Measurements from ENCODE around the gene GFOD1.

Gene GFOD1

GRCh38 chr6:13453153-13453552 is 34.2 kb downstream of the GFOD1 start:
- Histone ChIP-seq H3K9me2 (replicated peaks; ENCODE audit: low read depth, low read length) (no peaks in the 10 kb centered on the region), H2AFZ (ENCODE audit: low read length) (no peak overlapping the region), H3K27me3 (ENCODE audit: insufficient read depth, low read length, poor library complexity, severe bottlenecking) (no peaks in the 10 kb centered on the region), H3K4me2 (ENCODE audit: low read depth, low read length, poor library complexity, severe bottlenecking) (no peak overlapping the region), H3K79me2 (ENCODE audit: insufficient read depth, low read length) (peaks cover 20% of the 10 kb centered on the region), H3K4me1 (ENCODE audit: insufficient read depth, low read length, poor library complexity, severe bottlenecking) (peaks cover 40% of the 10 kb centered on the region), H3F3A (ENCODE audit: low read depth) (no peaks in the 10 kb centered on the region), H3K4me3 (ENCODE audit: low read length, poor library complexity, severe bottlenecking) (no peak overlapping the region), H3K36me3 (ENCODE audit: insufficient read depth, low read length) (peaks cover 10% of the 10 kb centered on the region; the same call in 1 of the 2 replicates), H3K9me3 (ENCODE audit: insufficient read depth, low read depth, low read length) (no peaks in the 10 kb centered on the region), H3K9ac (ENCODE audit: low read depth, low read length, poor library complexity, severe bottlenecking) (no peak overlapping the region), H4K20me1 (ENCODE audit: insufficient read depth, low read length, poor library complexity, severe bottlenecking) (no peaks in the 10 kb centered on the region)
- no peak for TF ChIP-seq EZH2phosphoT487 (IDR thresholded peaks at IDR 0.05; ENCODE audit: borderline replicate concordance)
- no peak for TF ChIP-seq CTCF (conservative IDR thresholded peaks at IDR 0.05; ENCODE audit: low read length)

GRCh38 chr6:13452346-13453117 is 34.9 kb downstream of the GFOD1 start:
- Histone ChIP-seq H2AFZ (ENCODE audit: low read length) (no peak overlapping the region), H3K27me3 (ENCODE audit: insufficient read depth, low read length, poor library complexity, severe bottlenecking) (no peaks in the 10 kb centered on the region), H3K4me2 (ENCODE audit: low read depth, low read length, poor library complexity, severe bottlenecking) (no peak overlapping the region), H3K36me3 (ENCODE audit: insufficient read depth, low read length) (peaks cover 10% of the 10 kb centered on the region; the same call in 1 of the 2 replicates), H3K4me1 (ENCODE audit: insufficient read depth, low read length, poor library complexity, severe bottlenecking) (peaks cover 45% of the 10 kb centered on the region), H3F3A (ENCODE audit: low read depth) (no peaks in the 10 kb centered on the region), H3K79me2 (ENCODE audit: insufficient read depth, low read length) (peaks cover 17% of the 10 kb centered on the region), H3K9me3 (ENCODE audit: insufficient read depth, low read depth, low read length) (no peaks in the 10 kb centered on the region), H4K20me1 (ENCODE audit: insufficient read depth, low read length, poor library complexity, severe bottlenecking) (no peaks in the 10 kb centered on the region), H3K4me3 (ENCODE audit: low read length, poor library complexity, severe bottlenecking) (no peak overlapping the region), H3K9me2 (replicated peaks; ENCODE audit: low read depth, low read length) (no peaks in the 10 kb centered on the region), H3K9ac (ENCODE audit: low read depth, low read length, poor library complexity, severe bottlenecking) (no peak overlapping the region)
- no peak for TF ChIP-seq CTCF (conservative IDR thresholded peaks at IDR 0.05; ENCODE audit: low read length)
- TF ChIP-seq EZH2phosphoT487 (IDR thresholded peaks at IDR 0.05; ENCODE audit: borderline replicate concordance): no peak

- Histone ChIP-seq H3K9ac (ENCODE audit: low read depth, low read length, poor library complexity, severe bottlenecking) (no peak overlapping the region), H3F3A (ENCODE audit: low read depth) (no peaks in the 10 kb centered on the region), H3K4me3 (ENCODE audit: low read length, poor library complexity, severe bottlenecking) (no peak overlapping the region), H4K20me1 (ENCODE audit: insufficient read depth, low read length, poor library complexity, severe bottlenecking) (no peaks in the 10 kb centered on the region), H3K9me2 (replicated peaks; ENCODE audit: low read depth, low read length) (no peaks in the 10 kb centered on the region), H3K4me2 (ENCODE audit: low read depth, low read length, poor library complexity, severe bottlenecking) (no peak overlapping the region), H3K79me2 (ENCODE audit: insufficient read depth, low read length) (peaks cover 8% of the 10 kb centered on the region; the same call in 1 of the 2 replicates), H3K36me3 (ENCODE audit: insufficient read depth, low read length) (peaks cover 10% of the 10 kb centered on the region; the same call in 1 of the 2 replicates), H2AFZ (ENCODE audit: low read length) (no peak overlapping the region), H3K27me3 (ENCODE audit: insufficient read depth, low read length, poor library complexity, severe bottlenecking) (no peaks in the 10 kb centered on the region), H3K4me1 (ENCODE audit: insufficient read depth, low read length, poor library complexity, severe bottlenecking) (peaks cover 41% of the 10 kb centered on the region), H3K9me3 (ENCODE audit: insufficient read depth, low read depth, low read length) (no peaks in the 10 kb centered on the region)
- TF ChIP-seq CTCF (conservative IDR thresholded peaks at IDR 0.05; ENCODE audit: low read length): no peak
- no peak for TF ChIP-seq EZH2phosphoT487 (IDR thresholded peaks at IDR 0.05; ENCODE audit: borderline replicate concordance)
Measured at GRCh38 chr6:13451181-13451895, 36.1 kb downstream of the GFOD1 start.
